Measurements from ENCODE around the gene DYSF.

DYSF gene

DNA sequence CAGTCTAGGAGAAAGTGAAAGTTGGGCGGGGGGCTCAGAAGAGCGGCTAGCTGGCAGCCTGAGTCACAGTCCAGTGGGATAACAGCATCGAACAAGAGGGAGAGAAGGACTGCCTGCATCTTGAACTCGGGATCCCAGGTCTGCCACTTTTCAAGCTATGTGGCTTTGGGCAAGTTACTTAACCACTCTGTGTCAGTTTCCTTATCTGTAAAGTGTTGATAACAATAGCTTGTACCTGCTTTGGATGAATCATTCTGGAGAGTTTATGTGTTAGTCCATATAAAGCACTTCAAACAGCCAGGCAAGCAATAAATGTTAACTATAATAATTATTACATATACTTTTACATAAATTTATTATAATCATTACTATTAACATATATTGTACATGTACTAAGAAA is 4.6 kb downstream of the DYSF start:
- Histone ChIP-seq H2AFZ (ENCODE audit: low read depth) (no peak overlapping the region), H3K27ac (no peak overlapping the region), H3K36me3 (ENCODE audit: insufficient read depth) (no peaks in the 10 kb centered on the region), H3K4me2 (no peak overlapping the region), H3K4me3 (IDR thresholded peaks at IDR 0.05; ENCODE audit: insufficient read depth, low read depth, low read length) (no peak overlapping the region), H4K20me1 (ENCODE audit: insufficient read depth) (no peaks in the 10 kb centered on the region), H3K9ac (no peak overlapping the region), H3K79me2 (ENCODE audit: insufficient read depth, low read depth) (no peaks in the 10 kb centered on the region), H3K4me1 (ENCODE audit: low read depth, poor library complexity, severe bottlenecking) (no peaks in the 10 kb centered on the region), H3K27me3 (ENCODE audit: insufficient read depth, low read depth) (no peaks in the 10 kb centered on the region)
- TF ChIP-seq, protein P1, sequence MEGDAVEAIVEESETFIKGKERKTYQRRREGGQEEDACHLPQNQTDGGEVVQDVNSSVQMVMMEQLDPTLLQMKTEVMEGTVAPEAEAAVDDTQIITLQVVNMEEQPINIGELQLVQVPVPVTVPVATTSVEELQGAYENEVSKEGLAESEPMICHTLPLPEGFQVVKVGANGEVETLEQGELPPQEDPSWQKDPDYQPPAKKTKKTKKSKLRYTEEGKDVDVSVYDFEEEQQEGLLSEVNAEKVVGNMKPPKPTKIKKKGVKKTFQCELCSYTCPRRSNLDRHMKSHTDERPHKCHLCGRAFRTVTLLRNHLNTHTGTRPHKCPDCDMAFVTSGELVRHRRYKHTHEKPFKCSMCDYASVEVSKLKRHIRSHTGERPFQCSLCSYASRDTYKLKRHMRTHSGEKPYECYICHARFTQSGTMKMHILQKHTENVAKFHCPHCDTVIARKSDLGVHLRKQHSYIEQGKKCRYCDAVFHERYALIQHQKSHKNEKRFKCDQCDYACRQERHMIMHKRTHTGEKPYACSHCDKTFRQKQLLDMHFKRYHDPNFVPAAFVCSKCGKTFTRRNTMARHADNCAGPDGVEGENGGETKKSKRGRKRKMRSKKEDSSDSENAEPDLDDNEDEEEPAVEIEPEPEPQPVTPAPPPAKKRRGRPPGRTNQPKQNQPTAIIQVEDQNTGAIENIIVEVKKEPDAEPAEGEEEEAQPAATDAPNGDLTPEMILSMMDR (conservative IDR thresholded peaks at IDR 0.05; ENCODE audit: low read depth, low read length), result no peak

DNA sequence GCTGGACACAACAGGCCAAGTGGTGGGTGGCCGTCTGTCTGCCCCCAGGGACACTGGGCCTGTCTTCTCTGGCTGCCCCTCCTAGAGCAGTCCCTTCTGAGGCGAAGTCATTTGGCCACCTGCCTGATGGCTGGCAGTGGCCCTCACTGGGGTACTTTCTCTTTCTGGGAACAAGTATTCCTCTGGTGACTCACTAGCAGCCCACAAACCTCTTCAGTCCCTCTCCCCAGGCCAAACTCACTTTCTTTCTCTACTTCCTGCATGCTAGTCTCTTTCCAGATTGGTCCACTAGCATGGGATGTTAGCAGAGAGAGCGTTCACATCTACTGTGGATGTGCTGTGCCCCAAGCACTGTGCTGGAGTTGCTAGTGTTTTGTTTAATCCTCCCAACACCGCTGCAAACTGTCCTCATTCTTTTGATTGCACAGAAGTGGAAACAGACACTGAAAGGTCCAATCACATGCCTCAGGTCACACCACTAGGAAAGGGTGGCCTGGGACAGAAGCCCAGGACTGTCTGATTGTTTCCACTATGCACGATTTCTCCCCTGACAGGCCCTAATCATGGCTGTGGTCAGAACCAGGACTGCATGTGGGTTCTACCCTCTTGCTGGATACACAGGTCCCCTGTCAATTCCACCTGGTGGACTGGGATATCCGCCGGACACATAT is 5.2 kb downstream of the DYSF start:
- Histone ChIP-seq H3K4me2 (no peak overlapping the region), H3K27me3 (ENCODE audit: insufficient read depth, low read depth) (no peaks in the 10 kb centered on the region)

DNA sequence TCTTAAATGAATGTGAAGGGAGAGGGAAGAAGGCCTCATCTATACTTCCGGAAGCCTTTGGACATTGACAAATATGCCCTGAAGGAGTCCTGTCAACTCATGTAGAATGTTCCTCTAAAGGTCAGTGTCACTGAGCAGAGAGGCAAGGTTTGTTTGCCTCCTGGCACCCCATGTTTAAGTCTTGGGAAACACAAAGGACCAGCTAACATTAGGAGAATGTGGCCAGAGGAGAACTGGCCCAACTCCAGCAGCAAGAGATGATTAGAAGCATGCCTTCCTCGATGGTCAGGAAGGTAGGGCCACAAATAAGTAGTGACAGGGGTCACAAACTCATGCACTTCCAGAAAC is 5.7 kb downstream of the DYSF start:
- H3K9ac ChIP-seq, result no peak overlapping the region
- no peak overlapping the region for H3K4me3 ChIP-seq (IDR thresholded peaks at IDR 0.05; ENCODE audit: insufficient read depth, low read depth, low read length)
- TF ChIP-seq, protein P1 (conservative IDR thresholded peaks at IDR 0.05; ENCODE audit: low read depth, low read length), result no peak
- H3K4me2 ChIP-seq, result no peak overlapping the region
- no peak overlapping the region for H3K27ac ChIP-seq
- H4K20me1 ChIP-seq (ENCODE audit: insufficient read depth), result no peaks in the 10 kb centered on the region
- no peak overlapping the region for H2AFZ ChIP-seq (ENCODE audit: low read depth)
- no peaks in the 10 kb centered on the region for H3K4me1 ChIP-seq (ENCODE audit: low read depth, poor library complexity, severe bottlenecking)
- H3K79me2 ChIP-seq (ENCODE audit: insufficient read depth, low read depth), result no peaks in the 10 kb centered on the region
- no peaks in the 10 kb centered on the region for H3K27me3 ChIP-seq (ENCODE audit: insufficient read depth, low read depth)
- no peaks in the 10 kb centered on the region for H3K36me3 ChIP-seq (ENCODE audit: insufficient read depth)

More for the DNA sequence above, 5.2 kb downstream of the DYSF start:
- no peaks in the 10 kb centered on the region for H3K4me1 ChIP-seq (ENCODE audit: low read depth, poor library complexity, severe bottlenecking)
- H3K27ac ChIP-seq, result no peak overlapping the region
- TF ChIP-seq, protein P1 (conservative IDR thresholded peaks at IDR 0.05; ENCODE audit: low read depth, low read length), result no peak
- no peak overlapping the region for H3K9ac ChIP-seq
- no peaks in the 10 kb centered on the region for H3K36me3 ChIP-seq (ENCODE audit: insufficient read depth)
- H3K4me3 ChIP-seq (IDR thresholded peaks at IDR 0.05; ENCODE audit: insufficient read depth, low read depth, low read length), result no peak overlapping the region
- no peak overlapping the region for H2AFZ ChIP-seq (ENCODE audit: low read depth)
- H3K79me2 ChIP-seq (ENCODE audit: insufficient read depth, low read depth), result no peaks in the 10 kb centered on the region
- H4K20me1 ChIP-seq (ENCODE audit: insufficient read depth), result no peaks in the 10 kb centered on the region

GRCh38 chr2:71460056-71460455 is 6.7 kb downstream of the DYSF start:
- Histone ChIP-seq H2AFZ (ENCODE audit: low read depth) (no peak overlapping the region), H3K4me1 (ENCODE audit: low read depth, poor library complexity, severe bottlenecking) (no peaks in the 10 kb centered on the region), H3K4me2 (no peak overlapping the region), H3K79me2 (ENCODE audit: insufficient read depth, low read depth) (no peaks in the 10 kb centered on the region), H3K9ac (no peak overlapping the region), H4K20me1 (ENCODE audit: insufficient read depth) (no peaks in the 10 kb centered on the region), H3K36me3 (ENCODE audit: insufficient read depth) (no peaks in the 10 kb centered on the region), H3K4me3 (IDR thresholded peaks at IDR 0.05; ENCODE audit: insufficient read depth, low read depth, low read length) (no peak overlapping the region), H3K27me3 (ENCODE audit: insufficient read depth, low read depth) (no peaks in the 10 kb centered on the region), H3K27ac (no peak overlapping the region)
- TF ChIP-seq, protein P1 (conservative IDR thresholded peaks at IDR 0.05; ENCODE audit: low read depth, low read length), result no peak
